Tongue (tissue), 2 donors: ENCODE results near the gene RNU1-4. TPM values are rescaled to one million over a fixed set of nuclear protein-coding genes. Genes with fewer than 3 reads are reported as not detected.
"Not testable (repeated sequence)": the region's sequence is repeated elsewhere in the genome, so short reads cannot be mapped to it uniquely, and the experiment has no call there.

Experiments used
- DNase-seq: peaks from one replicate; pipeline ENCODE4 v3.0.0-alpha.2; 2015
- total RNA-seq: library from RNA; depleted of rRNA; stranded (reverse); fragments of >200 nt; gene quantifications from one replicate; pipeline ENCODE4 v1.2.3, GENCODE V29; 2014

The RNU1-4 gene
- total RNA-seq, 1 donor from 2014 or later = under 0.01 TPM

- not testable (repeated sequence) for DNase-seq
Observed at GRCh38 chr1:16708704-16709103, 31.6 kb upstream of the RNU1-4 start.

GRCh38 chr1:16709659-16710087, 30.6 kb upstream of the RNU1-4 start:
- not testable (repeated sequence) for DNase-seq

GRCh38 chr1:16710618-16711017, 29.7 kb upstream of the RNU1-4 start:
- DNase-seq = not testable (repeated sequence)

- not testable (repeated sequence) for DNase-seq
Observed at GRCh38 chr1:16712131-16712530, 28.2 kb upstream of the RNU1-4 start.

- DNase-seq = not testable (repeated sequence)
Observed at GRCh38 chr1:16712582-16712981, 27.7 kb upstream of the RNU1-4 start.

- not testable (repeated sequence) for DNase-seq
Observed at GRCh38 chr1:16712984-16713383, 27.3 kb upstream of the RNU1-4 start.

- DNase-seq = not testable (repeated sequence)
Observed at GRCh38 chr1:16713480-16713879, 26.8 kb upstream of the RNU1-4 start.

GRCh38 chr1:16716691-16717335, 23.5 kb upstream of the RNU1-4 start:
- no peak for DNase-seq

- peak; percentile 39 for DNase-seq
Observed at GRCh38 chr1:16717336-16718098, 22.8 kb upstream of the RNU1-4 start.

- DNase-seq = not testable (repeated sequence)
Observed at GRCh38 chr1:16718099-16718907, 22.0 kb upstream of the RNU1-4 start.

GRCh38 chr1:16718908-16719533, 21.3 kb upstream of the RNU1-4 start:
- no peak for DNase-seq

- DNase-seq = no peak
Observed at GRCh38 chr1:16719571-16720350, 20.6 kb upstream of the RNU1-4 start.

GRCh38 chr1:16720351-16721223, 19.7 kb upstream of the RNU1-4 start:
- no peak for DNase-seq

- DNase-seq = no peak
Observed at GRCh38 chr1:16721871-16722641, 18.3 kb upstream of the RNU1-4 start.

GRCh38 chr1:16724718-16725438, 15.4 kb upstream of the RNU1-4 start:
- DNase-seq = no peak

- peak; percentile 58 for DNase-seq
Observed at GRCh38 chr1:16725439-16726245, 14.7 kb upstream of the RNU1-4 start.

GRCh38 chr1:16727190-16728111, 12.9 kb upstream of the RNU1-4 start:
- DNase-seq = peak; percentile 58
